Occipital lobe (tissue), 2 donors: ENCODE measurements around the gene CROCC2. TPM values are rescaled to one million over a fixed set of nuclear protein-coding genes. Genes with fewer than 3 reads are reported as not detected.

Experiments
- DNase-seq: peaks from one replicate; lab custom pipeline; 2025; lab: John Stamatoyannopoulos, UW
- total RNA-seq: library from RNA; depleted of rRNA; stranded (reverse); fragments of >200 nt; gene quantifications from one replicate; pipeline ENCODE4 v1.2.3, GENCODE V29; 2014

The CROCC2 gene
- total RNA-seq, 1 donor from 2014 or later = under 0.01 TPM

- no peak for DNase-seq
These were observed 127.9 kb downstream of the CROCC2 start for GRCh38 chr2:241033994-241034393.

DNA sequence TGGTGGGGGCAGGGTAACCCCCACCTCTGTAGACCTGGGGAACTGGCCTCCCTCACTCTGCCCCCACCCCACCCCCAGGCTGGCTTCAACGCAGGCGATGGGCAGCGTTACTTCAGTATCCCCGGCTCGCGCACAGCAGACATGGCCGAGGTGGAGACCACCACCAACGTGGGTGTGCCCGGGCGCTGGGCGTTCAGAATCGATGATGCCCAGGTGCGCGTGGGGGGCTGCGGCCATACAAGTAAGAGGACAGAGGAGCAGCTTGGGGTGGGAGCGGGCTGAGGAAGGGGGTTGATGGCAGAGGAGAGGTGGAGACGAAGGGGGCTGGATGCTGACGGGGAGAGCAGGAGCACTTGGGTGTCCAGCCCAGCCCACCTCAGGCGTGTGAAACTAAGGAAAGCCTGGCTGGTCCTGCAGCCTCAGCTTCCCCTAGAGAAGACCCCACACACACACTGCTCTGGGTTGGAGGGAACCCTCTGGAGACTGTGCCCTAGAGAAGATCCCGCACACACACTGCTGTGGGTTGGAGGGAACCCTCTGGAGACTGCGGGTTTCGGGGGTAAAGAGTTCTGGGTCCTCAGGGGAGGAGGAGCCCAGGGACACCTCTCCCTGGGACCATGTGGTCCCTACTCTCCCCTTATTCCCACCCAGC lies 128.5 kb downstream of the CROCC2 start:
- DNase-seq = no peak

- no peak for DNase-seq
These were observed 129.1 kb downstream of the CROCC2 start for GRCh38 chr2:241035142-241035817.

DNA sequence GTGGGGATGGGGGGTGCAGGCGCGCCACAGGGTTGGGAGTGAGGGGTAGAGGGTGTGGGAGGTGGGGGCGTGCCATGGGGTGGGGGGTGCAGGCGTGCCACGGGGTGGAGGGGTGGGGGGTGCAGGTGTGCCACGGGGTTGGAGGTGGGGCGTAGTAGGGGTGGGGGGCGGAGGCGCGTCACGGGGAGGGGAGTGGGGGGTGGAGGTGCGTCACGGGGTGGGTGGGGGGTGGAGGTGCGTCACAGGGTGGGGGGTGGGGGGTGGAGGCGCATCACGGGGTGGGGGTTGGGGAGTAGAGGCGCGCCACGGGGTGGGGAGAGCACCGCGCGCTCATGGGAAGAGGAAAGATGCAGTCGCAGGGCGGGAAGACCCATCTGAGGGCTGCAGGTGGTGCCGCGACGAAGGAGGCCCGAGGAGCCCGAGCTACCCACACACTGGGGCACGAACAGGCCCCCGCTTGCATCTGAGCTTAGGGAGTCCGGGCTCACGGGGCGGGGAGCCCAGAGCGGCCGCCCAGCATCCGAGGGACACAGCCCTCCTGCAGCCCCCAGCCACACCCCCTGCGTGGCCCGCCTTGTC lies 129.8 kb downstream of the CROCC2 start:
- no peak for DNase-seq

DNA sequence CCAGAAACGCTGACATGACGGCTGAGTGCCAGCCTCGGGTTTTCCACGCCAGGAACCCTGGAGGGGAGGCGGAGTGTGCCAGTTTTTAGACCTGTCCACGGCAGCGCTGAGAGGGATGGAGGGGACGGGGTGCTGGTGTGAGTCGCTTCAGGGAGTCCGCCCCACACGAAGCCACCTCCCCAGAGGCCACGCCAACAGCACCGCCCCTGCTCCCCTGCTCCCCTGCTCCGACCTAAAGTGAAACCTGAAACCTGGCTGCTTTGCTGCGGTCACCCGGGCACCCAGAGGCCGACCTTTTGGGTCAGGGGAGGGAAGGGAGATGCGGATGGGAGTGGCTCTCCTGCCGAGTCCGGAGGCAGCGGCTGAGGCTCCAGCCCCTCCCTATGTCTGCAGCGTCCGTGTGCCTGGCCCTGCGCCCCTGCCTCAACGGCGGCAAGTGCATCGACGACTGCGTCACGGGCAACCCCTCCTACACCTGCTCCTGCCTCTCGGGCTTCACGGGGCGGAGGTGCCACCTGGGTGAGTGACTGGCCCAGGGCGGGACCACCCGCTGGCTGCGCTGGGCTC lies 130.3 kb downstream of the CROCC2 start:
- no peak for DNase-seq

GRCh38 chr2:241036964-241037421 lies 130.9 kb downstream of the CROCC2 start:
- DNase-seq = no peak

GRCh38 chr2:241037498-241037897 lies 131.4 kb downstream of the CROCC2 start:
- DNase-seq = no peak

GRCh38 chr2:241038374-241039180 lies 132.4 kb downstream of the CROCC2 start:
- DNase-seq = no peak

DNA sequence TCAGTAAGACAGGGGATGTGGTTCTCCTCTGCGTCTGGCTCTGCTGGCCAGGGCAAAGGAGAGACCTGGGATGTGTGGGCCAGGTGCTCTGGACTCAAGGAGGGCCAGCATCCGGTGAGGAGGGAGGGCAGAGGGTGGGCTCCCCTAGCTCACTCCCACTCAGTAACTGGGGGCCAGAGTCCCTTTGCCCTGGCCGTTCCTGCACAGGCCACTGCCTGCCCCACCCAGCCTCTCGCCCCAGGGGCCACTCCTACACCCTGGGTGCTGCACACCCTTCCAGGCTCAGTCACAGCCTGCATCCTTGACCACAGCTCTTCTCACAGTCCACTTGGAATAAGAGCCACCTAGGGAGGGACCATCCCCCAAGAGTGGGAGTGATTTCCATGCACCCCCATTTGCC lies 133.3 kb downstream of the CROCC2 start:
- DNase-seq = no peak

DNA sequence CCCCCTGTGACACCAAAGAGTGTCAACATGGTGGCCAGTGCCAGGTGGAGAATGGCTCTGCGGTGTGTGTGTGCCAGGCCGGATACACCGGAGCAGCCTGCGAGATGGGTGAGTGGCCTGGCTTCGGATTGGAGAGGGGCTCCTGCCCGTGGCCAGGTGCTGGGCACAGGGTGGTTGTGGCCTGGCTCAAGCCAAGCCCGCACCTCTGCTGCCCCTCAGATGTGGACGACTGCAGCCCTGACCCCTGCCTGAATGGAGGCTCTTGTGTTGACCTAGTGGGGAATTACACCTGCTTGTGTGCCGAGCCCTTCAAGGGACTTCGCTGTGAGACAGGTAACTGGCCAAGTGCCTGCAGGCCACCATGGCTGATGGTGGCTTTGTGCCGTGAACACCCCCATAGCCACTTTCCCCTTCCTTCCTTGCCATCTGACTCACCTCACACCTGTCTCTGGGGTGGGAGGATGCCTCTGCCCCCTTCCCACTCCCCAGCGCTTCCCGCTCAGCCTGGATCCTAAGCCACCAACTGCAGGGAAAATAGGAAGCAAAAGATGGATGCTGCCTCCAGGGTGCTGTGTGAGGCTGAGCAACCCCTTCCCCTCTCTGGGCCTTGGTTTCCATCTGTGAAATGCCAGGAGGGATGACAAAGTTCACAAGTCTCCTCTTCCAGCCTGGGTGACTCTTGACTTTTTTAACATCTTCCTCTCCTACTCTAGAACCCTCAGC lies 134.1 kb downstream of the CROCC2 start:
- DNase-seq = no peak

GRCh38 chr2:241041589-241042158 lies 135.5 kb downstream of the CROCC2 start:
- no peak for DNase-seq

Other genes starting within 250 kb of the CROCC2 start
- not detected for gene AQP12B, start 223.5 kb upstream of the CROCC2 start, total RNA-seq
- gene AQP12A, start 214.5 kb upstream of the CROCC2 start, total RNA-seq = not detected
- 219 TPM for gene KIF1A, start 86.1 kb upstream of the CROCC2 start, total RNA-seq
- gene AGXT, start 37.5 kb upstream of the CROCC2 start, total RNA-seq = not detected
- not detected for gene MAB21L4, start 10.2 kb upstream of the CROCC2 start, total RNA-seq
- gene SNED1, start 92.3 kb downstream of the CROCC2 start, total RNA-seq = 3.3 TPM
- gene MTERF4, start 196.0 kb downstream of the CROCC2 start, total RNA-seq = 40.2 TPM
- 11.9 TPM for gene PASK, start 243.1 kb downstream of the CROCC2 start, total RNA-seq
- gene PPP1R7, start 244.1 kb downstream of the CROCC2 start, total RNA-seq = 38.5 TPM